K562 (cell line): ENCODE results near the gene C1QTNF5. TPM values are rescaled to one million over a fixed set of nuclear protein-coding genes. Genes with fewer than 3 reads are reported as not detected.

Experiments used
- ATAC-seq: fragments of 200-7000 bp; cut with Tn5 transposase; 3 replicates; pipeline ENCODE4 v1.9.1; 2020; ENCODE audit warnings: moderate library complexity
- BruUV-seq: library from RNA; stranded (reverse); fragments of 400-500 nt; replicated peaks from 2 replicates; lab custom pipeline; 2021; lab: Mats Ljungman, UMichigan
- CTCF ChIA-PET: fragments of 300-600 bp; formaldehyde crosslinking; extraction: SDS; loops from one replicate; lab custom pipeline; 2021; ENCODE audit warnings: low intra/inter-chr PET ratio; lab: Yijun Ruan, JAX
- POLR2A ChIA-PET: fragments of 300-600, 350-650 bp; sonication (Branson Sonifier 250); formaldehyde crosslinking; extraction: SDS; loops from one replicate; lab custom pipeline; 2021; ENCODE audit warnings: antibody characterized with exemption, inconsistent platforms; lab: Yijun Ruan, JAX
- DNase-seq, 4 experiments: peaks; one replicate each; pipeline versions ENCODE4 v3.0.0 to v3.0.0-alpha.2; 2011 to 2018; ENCODE audit warnings: low spot score in 3 of 4, mixed read lengths in 3 of 4; ENCODE audit errors: extremely low read depth in 1 of 4
- FAIRE-seq: peaks from 2 replicates; lab custom pipeline; 2011; peaks lifted over from hg19 to GRCh38; lab: Jason Lieb, UNC
- H2AFZ ChIP-seq: 2 replicates; pipeline ENCODE4 v1.6.0; 2011; ENCODE audit warnings: low read depth, low read length, control low read depth, inconsistent platforms
- H3K27ac ChIP-seq: fragments of 200-600 bp; 3 replicates; pipeline ENCODE4 v1.8.0; 2011; ENCODE audit warnings: low read depth, mild to moderate bottlenecking, control low read depth, inconsistent platforms, low read length, moderate library complexity, mixed read lengths; ENCODE audit errors: extremely low read depth
- H3K27me3 ChIP-seq, 2 experiments: fragments of 300-600 bp in 1 of 2; 2 replicates in 1 of 2; 3 replicates in 1 of 2; pipeline versions ENCODE4 v1.6.0 to v1.8.0; 2011; ENCODE audit warnings: inconsistent platforms in 2 of 2, low read length in 2 of 2, mild to moderate bottlenecking in 1 of 2, mixed read lengths in 1 of 2, moderate library complexity in 1 of 2; ENCODE audit not compliant: control insufficient read depth in 2 of 2, insufficient read depth in 2 of 2
- H3K36me3 ChIP-seq: fragments of 300-600 bp; 3 replicates; pipeline ENCODE4 v1.8.0; 2011; ENCODE audit warnings: mild to moderate bottlenecking, low read length, inconsistent platforms; ENCODE audit not compliant: control insufficient read depth, insufficient read depth
- H3K4me1 ChIP-seq, 2 experiments: fragments of 200-600 bp in 1 of 2; replicated peaks in 1 of 2; 2 replicates in 1 of 2; 3 replicates in 1 of 2; pipeline versions ENCODE4 v1.5.1 to v1.8.0; 2011; ENCODE audit warnings: inconsistent platforms in 2 of 2, low read length in 2 of 2, mild to moderate bottlenecking in 1 of 2, mixed read lengths in 1 of 2, moderate library complexity in 1 of 2; ENCODE audit not compliant: control insufficient read depth in 2 of 2, insufficient read depth in 2 of 2
- H3K4me2 ChIP-seq: 2 replicates; pipeline ENCODE4 v1.6.1; 2011; ENCODE audit warnings: low read length, control low read depth, inconsistent platforms, mixed read lengths; ENCODE audit not compliant: insufficient read depth
- H3K4me3 ChIP-seq: fragments of 200-600 bp; sonication (generic), shearing (Covaris generic); 2 replicates; pipeline ENCODE4 v1.5.1; 2016; ENCODE audit warnings: control low read depth, inconsistent platforms
- H3K79me2 ChIP-seq: fragments of 200-600 bp; 3 replicates; pipeline ENCODE4 v1.8.0; 2011; ENCODE audit warnings: low read length, inconsistent platforms; ENCODE audit not compliant: control insufficient read depth, insufficient read depth
- H3K9ac ChIP-seq, 2 experiments: 2 replicates each; pipeline versions ENCODE4 v1.6.0 to v1.6.1; 2011; ENCODE audit warnings: low read depth in 2 of 2, low read length in 2 of 2, control low read depth in 1 of 2, inconsistent platforms in 1 of 2, mild to moderate bottlenecking in 1 of 2, mixed read lengths in 1 of 2; ENCODE audit not compliant: insufficient read depth in 1 of 2
- H3K9me1 ChIP-seq: one replicate; pipeline ENCODE4 v1.6.0; 2011; ENCODE audit warnings: inconsistent platforms, mild to moderate bottlenecking, low read length, moderate library complexity; ENCODE audit not compliant: control insufficient read depth, insufficient read depth
- H3K9me3 ChIP-seq: replicated peaks from 2 replicates; pipeline ENCODE4 v1.5.1; 2011; ENCODE audit warnings: low read depth, low read length, inconsistent platforms; ENCODE audit not compliant: control insufficient read depth, insufficient read depth
- H4K20me1 ChIP-seq: replicated peaks from 2 replicates; pipeline ENCODE4 v1.6.1; 2011; ENCODE audit warnings: low read length, inconsistent platforms, mixed read lengths; ENCODE audit not compliant: control insufficient read depth, insufficient read depth
- ADNP ChIP-seq: fragments of 200-800 bp; sonication (Bioruptor generic); IDR thresholded peaks from 2 replicates; pipeline ENCODE4 v1.6.1; 2016; ENCODE audit warnings: missing genetic modification characterization, missing compliant biosample characterization
- BRD4 ChIP-seq: fragments of 200-600 bp; sonication (generic); IDR thresholded peaks from 2 replicates; pipeline ENCODE4 v1.6.1; 2017; ENCODE audit warnings: inconsistent platforms
- ELF1 ChIP-seq: fragments of 200-800 bp; sonication (Bioruptor generic); IDR thresholded peaks from 2 replicates; pipeline ENCODE4 v1.6.1; 2016; ENCODE audit warnings: missing genetic modification characterization, missing compliant biosample characterization
- GATAD2A ChIP-seq: fragments of 450-650 bp; IDR thresholded peaks from 2 replicates; pipeline ENCODE4 v1.6.1; 2017
- HDAC2 ChIP-seq: fragments of 450-650 bp; IDR thresholded peaks from 2 replicates; pipeline ENCODE4 v1.6.1; 2016; ENCODE audit warnings: mild to moderate bottlenecking
- HNRNPH1 ChIP-seq: fragments of 200-400 bp; formaldehyde crosslinking; optimal IDR thresholded peaks from 2 replicates; pipeline ENCODE3; 2017; ENCODE audit warnings: low read depth, mild to moderate bottlenecking, low read length, moderate library complexity
- NELFE ChIP-seq: IDR thresholded peaks from 2 replicates; pipeline ENCODE4 v1.6.1; 2011; ENCODE audit warnings: mild to moderate bottlenecking; ENCODE audit not compliant: insufficient read depth, insufficient read length
- NRF1 ChIP-seq, 2 experiments: fragments of 450-650 bp; IDR thresholded peaks in 1 of 2; conservative IDR thresholded peaks in 1 of 2; 2 replicates each; pipeline ENCODE4 v1.6.1; 2014; ENCODE audit warnings: mild to moderate bottlenecking in 2 of 2
- POLR3A ChIP-seq: IDR thresholded peaks from 2 replicates; pipeline ENCODE4 v1.6.1; 2011; ENCODE audit warnings: borderline replicate concordance, mild to moderate bottlenecking, moderate library complexity; ENCODE audit not compliant: insufficient read length, insufficient read depth; ENCODE audit errors: extremely low read depth
- SAFB ChIP-seq: fragments of 200-400 bp; formaldehyde crosslinking; IDR thresholded peaks from 2 replicates; pipeline ENCODE4 v1.6.1; 2017; ENCODE audit warnings: low read depth, low read length, borderline replicate concordance
- SRSF7 ChIP-seq: fragments of 200-400 bp; formaldehyde crosslinking; optimal IDR thresholded peaks from 2 replicates; pipeline ENCODE3; 2017; ENCODE audit warnings: mild to moderate bottlenecking, low read depth, low read length
- TCF3 ChIP-seq: sonication (generic); formaldehyde crosslinking; IDR thresholded peaks from 2 replicates; pipeline ENCODE4 v1.4.0; 2020; ENCODE audit warnings: mild to moderate bottlenecking, missing genetic modification reagents
- ZNF165 ChIP-seq: fragments of 250-450 bp; sonication (Bioruptor Pico); IDR thresholded peaks from 2 replicates; pipeline ENCODE4 v1.4.0; 2020; ENCODE audit warnings: borderline replicate concordance
- ZNF717 ChIP-seq: fragments of 250-450 bp; sonication (Bioruptor Pico); IDR thresholded peaks from 2 replicates; pipeline ENCODE4 v1.5.0; 2021
- ZNF830 ChIP-seq: fragments of 250-450 bp; sonication (Bioruptor Pico); IDR thresholded peaks from 2 replicates; pipeline ENCODE4 v1.5.0; 2021; ENCODE audit warnings: mild to moderate bottlenecking
- WGBS: fragments of 100-300 bp; shearing (Covaris generic); methylation state at CpG from one replicate; pipeline ENCODE4 v1.1.6; 2016; ENCODE audit warnings: low coverage, mixed read lengths; ENCODE audit not compliant: insufficient coverage; ENCODE audit errors: missing lambda C conversion rate; 5-methylcytosine and 5-hydroxymethylcytosine counted together
- in situ Hi-C: fragments of 300-500 bp; cut with MboI; formaldehyde crosslinking; loops from 4 replicates; pipeline ENCODE4 v1.15.0; 2018; ENCODE audit warnings: inconsistent platforms, mixed read lengths
- intact Hi-C: fragments of 100-400 bp; cut with micrococcal nuclease; formaldehyde crosslinking; loops from 2 replicates; pipeline ENCODE4 v1.14.2; 2022
- polyA plus RNA-seq, 8 experiments: library from polyadenylated mRNA; depleted of rRNA in 4 of 8; stranded (reverse) in 5 of 8; unstranded in 3 of 8; fragments of >200 nt; fragmentation: Nextera tagmentation in 2 of 8; fragmentation: Illumina TruSeq in 1 of 8; extraction: Ambion mirVana in 2 of 8; extraction: Trizol in 1 of 8; gene quantifications; 2 replicates each; pipeline versions ENCODE4 v1.2.1 to v1.2.3, GENCODE V29; 2011 to 2014; ENCODE audit warnings: inconsistent platforms in 1 of 8, missing spikeins in 1 of 8
- total RNA-seq, 7 experiments: library from RNA; depleted of rRNA in 6 of 7; stranded (reverse); fragments of >200 nt in 6 of 7; fragmentation: Illumina TruSeq in 2 of 7; extraction: Trizol in 2 of 7; gene quantifications; 2 replicates each; pipeline versions ENCODE4 v1.2.1 to v1.2.3, GENCODE V29; 2011 to 2021; ENCODE audit warnings: low replicate concordance in 1 of 7
- TF ChIP-seq, protein P1 (sequence below): sonication (generic); formaldehyde crosslinking; IDR thresholded peaks from 2 replicates; pipeline ENCODE4 v1.9.0; 2022; ENCODE audit warnings: mild to moderate bottlenecking, missing genetic modification reagents
- TF ChIP-seq, protein P2 (sequence below): fragments of 450-650 bp; IDR thresholded peaks from 2 replicates; pipeline ENCODE4 v1.6.1; 2016
- TF ChIP-seq, protein P3 (sequence below): fragments of 200-800 bp; sonication (Bioruptor generic); IDR thresholded peaks from 2 replicates; pipeline ENCODE4 v1.6.1; 2017; ENCODE audit warnings: missing genetic modification characterization, missing compliant biosample characterization
- TF ChIP-seq, protein P4 (sequence below): fragments of 450-650 bp; IDR thresholded peaks from 2 replicates; pipeline ENCODE4 v1.6.1; 2014; ENCODE audit warnings: low read depth, mild to moderate bottlenecking, moderate library complexity, borderline replicate concordance

C1QTNF5 gene
- total and polyA plus RNA-seq, 9 of the 15 experiments (the other 6 are each of a cell fraction or from before 2014, with no cell fraction given) = 0.07 to 0.76 (median 0.24) TPM; not detected in 1

DNA sequence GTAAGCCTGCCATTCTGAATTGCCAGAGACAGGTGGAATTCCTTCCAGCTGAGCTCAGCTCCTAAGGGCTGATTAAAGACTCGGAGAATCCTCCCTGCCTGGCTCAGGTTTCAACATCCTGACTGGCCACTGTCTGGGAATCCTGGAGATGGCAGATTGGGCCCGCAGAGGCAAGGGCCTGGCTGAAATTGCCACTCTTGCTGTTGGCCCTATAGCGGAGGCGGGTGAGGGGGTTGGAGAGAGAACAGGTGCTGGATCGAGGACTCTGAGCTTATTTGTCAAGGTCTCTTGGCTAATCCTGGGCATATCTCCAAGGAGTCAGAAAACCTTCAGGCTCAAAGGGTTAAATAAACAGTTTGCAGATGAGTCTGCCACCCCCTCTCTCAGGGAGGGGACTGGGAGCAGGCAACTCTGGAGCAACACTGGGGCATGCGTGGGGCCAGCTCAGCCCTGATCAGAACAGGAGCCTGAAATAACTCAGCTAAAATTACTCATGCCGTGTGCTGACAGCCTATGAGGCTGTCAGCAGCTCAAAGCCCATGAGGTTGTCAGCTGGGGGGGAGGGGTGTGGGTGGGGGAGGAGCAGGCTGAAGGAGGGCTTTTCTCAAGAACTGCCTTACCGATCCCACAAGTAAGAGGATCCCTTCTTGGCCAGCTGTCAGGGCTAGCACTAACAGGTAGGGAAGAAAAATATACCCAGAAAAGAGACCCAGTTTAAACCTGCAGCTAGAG lies 20.5 kb upstream of the C1QTNF5 start:
- POLR2A ChIA-PET = interaction anchor here (0.5 to 3.0 kb wide), 10 partner anchors 8 to 364 kb away, joined by 3 to 24 read pairs (median 4); no protein-coding TSS in a partner anchor
- Histone ChIP-seq H3K4me1 (peaks cover 43 to 53% of the 10 kb centered on the region in 2 experiments), H3K27ac (peak overlapping the region; percentile 57; the same call in 2 of the 3 replicates), H3K9ac (peak overlapping the region; percentile 5 to 88; a peak in 2 of 4 replicates), H3K27me3 (no peaks in the 10 kb centered on the region), H3K9me1 (peaks cover 5% of the 10 kb centered on the region), H3K36me3 (peaks cover 31% of the 10 kb centered on the region), H4K20me1 (no peaks in the 10 kb centered on the region), H3K4me2 (peak overlapping the region; percentile 51), H2AFZ (no peak overlapping the region), H3K4me3 (no peak overlapping the region), H3K79me2 (peaks cover 18% of the 10 kb centered on the region; the same call in 2 of the 3 replicates), H3K9me3 (no peaks in the 10 kb centered on the region)
- intact Hi-C loops (no loop called here), in situ Hi-C loops (no loop called here)
- peak; percentile 67 to 88 (median 75) for DNase-seq
- CTCF ChIA-PET = interaction anchor here (1.4 kb wide), 1 partner anchor 21 kb away, joined by 4 read pairs; no protein-coding TSS in a partner anchor
- WGBS = 22% methylated on average over 8 of the region's 8 CpGs
- BruUV-seq = no TSS peak
- FAIRE-seq = peak; percentile 86
- ATAC-seq = peak; percentile 78
- TF ChIP-seq TCF3 (peak; percentile 13; the same call in 1 of the 2 replicates), NELFE (no peak), HNRNPH1 (no peak), ZNF830 (no peak), HDAC2 (0 out of 2 replicates have a peak, but pooled peaks have one; percentile 24), ELF1 (tag) (no peak), ZNF717 (CRISPR knock-in tag) (no peak), NRF1 (conservative IDR thresholded peaks at IDR 0.05 in 1 of 2, IDR thresholded peaks at IDR 0.05 in 1 of 2) (peak; percentile 87 to 89), SRSF7 (no peak), SAFB (no peak), POLR3A (no peak), ZNF165 (CRISPR knock-in tag) (no peak), BRD4 (no peak), ADNP (tag) (no peak), GATAD2A (no peak)
- TF ChIP-seq, protein P1, sequence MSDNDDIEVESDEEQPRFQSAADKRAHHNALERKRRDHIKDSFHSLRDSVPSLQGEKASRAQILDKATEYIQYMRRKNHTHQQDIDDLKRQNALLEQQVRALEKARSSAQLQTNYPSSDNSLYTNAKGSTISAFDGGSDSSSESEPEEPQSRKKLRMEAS (CRISPR knock-in tag) = no peak; the same call in 1 of the 2 replicates
- TF ChIP-seq, protein P2, sequence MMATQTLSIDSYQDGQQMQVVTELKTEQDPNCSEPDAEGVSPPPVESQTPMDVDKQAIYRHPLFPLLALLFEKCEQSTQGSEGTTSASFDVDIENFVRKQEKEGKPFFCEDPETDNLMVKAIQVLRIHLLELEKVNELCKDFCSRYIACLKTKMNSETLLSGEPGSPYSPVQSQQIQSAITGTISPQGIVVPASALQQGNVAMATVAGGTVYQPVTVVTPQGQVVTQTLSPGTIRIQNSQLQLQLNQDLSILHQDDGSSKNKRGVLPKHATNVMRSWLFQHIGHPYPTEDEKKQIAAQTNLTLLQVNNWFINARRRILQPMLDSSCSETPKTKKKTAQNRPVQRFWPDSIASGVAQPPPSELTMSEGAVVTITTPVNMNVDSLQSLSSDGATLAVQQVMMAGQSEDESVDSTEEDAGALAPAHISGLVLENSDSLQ = peak; percentile 79
- TF ChIP-seq, protein P3, sequence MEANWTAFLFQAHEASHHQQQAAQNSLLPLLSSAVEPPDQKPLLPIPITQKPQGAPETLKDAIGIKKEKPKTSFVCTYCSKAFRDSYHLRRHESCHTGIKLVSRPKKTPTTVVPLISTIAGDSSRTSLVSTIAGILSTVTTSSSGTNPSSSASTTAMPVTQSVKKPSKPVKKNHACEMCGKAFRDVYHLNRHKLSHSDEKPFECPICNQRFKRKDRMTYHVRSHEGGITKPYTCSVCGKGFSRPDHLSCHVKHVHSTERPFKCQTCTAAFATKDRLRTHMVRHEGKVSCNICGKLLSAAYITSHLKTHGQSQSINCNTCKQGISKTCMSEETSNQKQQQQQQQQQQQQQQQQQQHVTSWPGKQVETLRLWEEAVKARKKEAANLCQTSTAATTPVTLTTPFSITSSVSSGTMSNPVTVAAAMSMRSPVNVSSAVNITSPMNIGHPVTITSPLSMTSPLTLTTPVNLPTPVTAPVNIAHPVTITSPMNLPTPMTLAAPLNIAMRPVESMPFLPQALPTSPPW (CRISPR knock-in tag) = peak; percentile 83
- TF ChIP-seq, protein P4, sequence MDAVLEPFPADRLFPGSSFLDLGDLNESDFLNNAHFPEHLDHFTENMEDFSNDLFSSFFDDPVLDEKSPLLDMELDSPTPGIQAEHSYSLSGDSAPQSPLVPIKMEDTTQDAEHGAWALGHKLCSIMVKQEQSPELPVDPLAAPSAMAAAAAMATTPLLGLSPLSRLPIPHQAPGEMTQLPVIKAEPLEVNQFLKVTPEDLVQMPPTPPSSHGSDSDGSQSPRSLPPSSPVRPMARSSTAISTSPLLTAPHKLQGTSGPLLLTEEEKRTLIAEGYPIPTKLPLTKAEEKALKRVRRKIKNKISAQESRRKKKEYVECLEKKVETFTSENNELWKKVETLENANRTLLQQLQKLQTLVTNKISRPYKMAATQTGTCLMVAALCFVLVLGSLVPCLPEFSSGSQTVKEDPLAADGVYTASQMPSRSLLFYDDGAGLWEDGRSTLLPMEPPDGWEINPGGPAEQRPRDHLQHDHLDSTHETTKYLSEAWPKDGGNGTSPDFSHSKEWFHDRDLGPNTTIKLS = no peak
